ENCODE data around the gene JMJD6. TPM values are rescaled to one million over a fixed set of nuclear protein-coding genes. Genes with fewer than 3 reads are reported as not detected.
A peak's percentile ranks its signal among the peaks of the same experiment; 100 is the strongest.

The JMJD6 gene
- total RNA-seq, 3 donors from 2014 or later, result 13.1 to 34.1 (median 25.6) TPM

GRCh38 chr17:76671123-76671911 is 55.1 kb downstream of the JMJD6 start:
- peak overlapping the region; percentile 58 to 66 (median 64) for H3K4me3 ChIP-seq
- no peaks in the 10 kb centered on the region for H3K9me3 ChIP-seq
- peak overlapping the region; percentile 83 to 93 for H3K27ac ChIP-seq
- peaks cover 0 to 3% of the 10 kb centered on the region in 2 donors for H3K4me1 ChIP-seq
- peak; percentile 18 for TF ChIP-seq POLR2A (IDR thresholded peaks at IDR 0.05)
- peak in 2 of 3 donors; percentile 83 to 84 for TF ChIP-seq POLR2AphosphoS5 (IDR thresholded peaks at IDR 0.05)
- TF ChIP-seq CTCF (IDR thresholded peaks at IDR 0.05), result peak in 1 of 3 donors; percentile 8
- no peaks in the 10 kb centered on the region for H3K27me3 ChIP-seq
- DNase-seq (ENCODE audit: low spot score in 2 of 2), result peak; percentile 99
- no peaks in the 10 kb centered on the region for H3K36me3 ChIP-seq
- intact Hi-C loops (cut with DNase I; ENCODE audit: low total_unique reads), result no loop called here

- TF ChIP-seq POLR2AphosphoS5 (IDR thresholded peaks at IDR 0.05), result no peak
- no peak for TF ChIP-seq POLR2A (IDR thresholded peaks at IDR 0.05)
- no peak for TF ChIP-seq CTCF (IDR thresholded peaks at IDR 0.05)
- no peak for DNase-seq (ENCODE audit: low spot score in 2 of 2)
- Histone ChIP-seq H3K9me3 (no peaks in the 10 kb centered on the region), H3K27ac (peak overlapping the region; percentile 83 to 93), H3K4me3 (peak overlapping the region in 2 of 3 donors; percentile 64 to 66), H3K36me3 (no peaks in the 10 kb centered on the region), H3K27me3 (no peaks in the 10 kb centered on the region), H3K4me1 (peaks cover 0 to 3% of the 10 kb centered on the region in 2 donors)
- intact Hi-C loops (cut with DNase I; ENCODE audit: low total_unique reads), result no loop called here
These were observed 55.7 kb downstream of the JMJD6 start for GRCh38 chr17:76670718-76671122.

- H3K27ac ChIP-seq, result peak overlapping the region in 1 of 2 donors; percentile 93
- intact Hi-C loops (cut with DNase I; ENCODE audit: low total_unique reads), result no loop called here
These were observed 56.2 kb downstream of the JMJD6 start for GRCh38 chr17:76670020-76670717.

More at GRCh38 chr17:76670020-76670717, 56.2 kb downstream of the JMJD6 start:
- Histone ChIP-seq H3K4me3 (no peak overlapping the region), H3K9me3 (no peaks in the 10 kb centered on the region), H3K27me3 (no peaks in the 10 kb centered on the region), H3K36me3 (no peaks in the 10 kb centered on the region), H3K4me1 (peaks cover 0 to 3% of the 10 kb centered on the region in 2 donors)
- DNase-seq (ENCODE audit: low spot score in 2 of 2), result no peak
- TF ChIP-seq CTCF (IDR thresholded peaks at IDR 0.05) (no peak), POLR2AphosphoS5 (IDR thresholded peaks at IDR 0.05) (no peak), POLR2A (IDR thresholded peaks at IDR 0.05) (no peak)

Other genes starting within 250 kb of the JMJD6 start
- gene RHBDF2, start 225.2 kb downstream of the JMJD6 start, total RNA-seq, result 10 to 100 TPM; 13.4 to 35.5 (median 26.8) TPM
- gene CYGB, start 188.9 kb downstream of the JMJD6 start, total RNA-seq, result 10 to 100 TPM in 2 of 3 donors, 1 to 10 TPM in 1; 5.9 to 37.4 (median 27.2) TPM
- 1 to 10 TPM; 1.5 to 7.2 (median 4.9) TPM for gene PRCD, start 186.6 kb downstream of the JMJD6 start, total RNA-seq
- gene ST6GALNAC2, start 140.7 kb downstream of the JMJD6 start, total RNA-seq, result 10 to 100 TPM; 10.5 to 39.8 (median 12.0) TPM
- 1 to 10 TPM; 1.3 to 1.6 (median 1.3) TPM for gene ST6GALNAC1, start 82.8 kb downstream of the JMJD6 start, total RNA-seq
- 100 to 1,000 TPM; 106 to 242 (median 113) TPM for gene MXRA7, start 15.6 kb downstream of the JMJD6 start, total RNA-seq
- gene METTL23, start 233 bp upstream of the JMJD6 start, total RNA-seq, result 10 to 100 TPM; 25.6 to 47.7 (median 28.5) TPM
- gene SRSF2, start 10.7 kb upstream of the JMJD6 start, total RNA-seq, result 100 to 1,000 TPM; 143 to 247 (median 244) TPM
- 10 to 100 TPM; 20.6 to 42.6 (median 23.6) TPM for gene MFSD11, start 11.5 kb upstream of the JMJD6 start, total RNA-seq
- under 1 TPM in 2 of 3 donors, not detected in 1; 0.32 to 0.33 TPM for gene MGAT5B, start 141.8 kb upstream of the JMJD6 start, total RNA-seq

Data from breast epithelium (tissue), 4 donors.